GM23338 (cell line): ENCODE results near the gene TRPM3. TPM values are rescaled to one million over a fixed set of nuclear protein-coding genes. Genes with fewer than 3 reads are reported as not detected.

Experiments used
- ATAC-seq: fragments of 200-7000 bp; cut with Tn5 transposase; 3 replicates; pipeline ENCODE4 v1.9.1; 2020
- DNase-seq: peaks from one replicate; pipeline ENCODE4 v3.0.0-alpha.2; 2015; ENCODE audit warnings: low spot score
- H2AFZ ChIP-seq: fragments of 200-600 bp; sonication (generic); 2 replicates; pipeline ENCODE4 v1.8.0; 2016; ENCODE audit warnings: antibody characterized with exemption, mild to moderate bottlenecking, moderate library complexity
- H3F3A ChIP-seq: fragments of 200-600 bp; sonication (generic); replicated peaks from 2 replicates; pipeline ENCODE4 v1.8.0; 2017; ENCODE audit warnings: antibody characterized with exemption, mixed run types, low read depth
- H3K27ac ChIP-seq: fragments of 200-600 bp; sonication (generic); 2 replicates; pipeline ENCODE4 v1.6.1; 2016; ENCODE audit warnings: low read depth
- H3K27me3 ChIP-seq: fragments of 200-600 bp; sonication (generic); 2 replicates; pipeline ENCODE4 v1.8.0; 2016; ENCODE audit warnings: mild to moderate bottlenecking, mixed run types, moderate library complexity; ENCODE audit not compliant: insufficient read depth
- H3K36me3 ChIP-seq: fragments of 200-600 bp; sonication (generic); 2 replicates; pipeline ENCODE4 v1.8.0; 2016; ENCODE audit warnings: mild to moderate bottlenecking; ENCODE audit not compliant: insufficient read depth
- H3K4me1 ChIP-seq: fragments of 200-600 bp; sonication (generic); 2 replicates; pipeline ENCODE4 v1.8.0; 2016; ENCODE audit warnings: mild to moderate bottlenecking, moderate library complexity; ENCODE audit not compliant: insufficient read depth
- H3K4me2 ChIP-seq: fragments of 200-600 bp; sonication (generic); 2 replicates; pipeline ENCODE4 v1.7.1; 2017; ENCODE audit warnings: mixed run types
- H3K4me3 ChIP-seq: fragments of 200-600 bp; sonication (generic); 2 replicates; pipeline ENCODE4 v1.6.1; 2016; ENCODE audit warnings: mixed run types
- H3K79me2 ChIP-seq: fragments of 200-600 bp; sonication (generic); replicated peaks from 2 replicates; pipeline ENCODE4 v1.8.0; 2017; ENCODE audit warnings: mild to moderate bottlenecking; ENCODE audit not compliant: insufficient read depth
- H3K9me2 ChIP-seq: fragments of 200-600 bp; sonication (generic); 2 replicates; pipeline ENCODE4 v1.8.0; 2017; ENCODE audit not compliant: insufficient read depth
- H4K20me1 ChIP-seq: fragments of 200-600 bp; sonication (generic); replicated peaks from 2 replicates; pipeline ENCODE4 v1.8.0; 2017; ENCODE audit warnings: mild to moderate bottlenecking; ENCODE audit not compliant: insufficient read depth
- H3K27ac Mint-ChIP-seq: 2 replicates; pipeline ENCODE4 v1.8.0; 2020; ENCODE audit warnings: inconsistent platforms, mild to moderate bottlenecking, moderate library complexity, mixed read lengths
- H3K27me3 Mint-ChIP-seq: 3 replicates; pipeline ENCODE4 v1.8.0; 2022; ENCODE audit warnings: low read depth, mild to moderate bottlenecking, moderate library complexity, mixed read lengths, inconsistent platforms; ENCODE audit not compliant: insufficient read depth, poor library complexity
- H3K36me3 Mint-ChIP-seq: 3 replicates; pipeline ENCODE4 v1.8.0; 2021; ENCODE audit warnings: low read depth, mild to moderate bottlenecking, inconsistent platforms, moderate library complexity, mixed read lengths
- H3K4me1 Mint-ChIP-seq: 3 replicates; pipeline ENCODE4 v1.8.0; 2020; ENCODE audit warnings: mild to moderate bottlenecking, inconsistent platforms, mixed read lengths
- H3K4me3 Mint-ChIP-seq: 3 replicates; pipeline ENCODE4 v1.8.0; 2021; ENCODE audit warnings: moderate library complexity, mild to moderate bottlenecking, inconsistent platforms, mixed read lengths
- H3K9me3 Mint-ChIP-seq: 3 replicates; pipeline ENCODE4 v1.8.0; 2020; ENCODE audit warnings: moderate library complexity, mild to moderate bottlenecking, inconsistent platforms, mixed read lengths
- JUNB ChIP-seq: IDR thresholded peaks from one replicate; pipeline ENCODE4 v1.6.1; 2016; ENCODE audit warnings: antibody characterized with exemption; ENCODE audit not compliant: unreplicated experiment
- polyA plus RNA-seq: library from polyadenylated mRNA; unstranded; fragments of >200 nt; fragmentation: Nextera tagmentation; extraction: Ambion mirVana; gene quantifications from 2 replicates; pipeline ENCODE4 v1.2.1, GENCODE V29; 2016
- total RNA-seq: library from RNA; depleted of rRNA; stranded (reverse); fragments of >200 nt; shearing (Covaris generic); gene quantifications from 2 replicates; pipeline ENCODE4 v1.2.3, GENCODE V29; 2014
- TF ChIP-seq, protein P1 (sequence below): fragments of 250-450 bp; sonication (Bioruptor Pico); IDR thresholded peaks from 2 replicates; pipeline ENCODE4 v1.5.0; 2020; ENCODE audit warnings: mild to moderate bottlenecking, moderate library complexity
- TF ChIP-seq, protein P2 (sequence below): IDR thresholded peaks from 2 replicates; pipeline ENCODE4 v1.6.1; 2016; ENCODE audit warnings: antibody characterized with exemption
- TF ChIP-seq, protein P3 (sequence below): IDR thresholded peaks from one replicate; pipeline ENCODE4 v1.6.1; 2018; ENCODE audit warnings: antibody characterized with exemption; ENCODE audit not compliant: unreplicated experiment

TRPM3 gene
- total and polyA plus RNA-seq, 2 experiments from 2014 or later: 2.8 to 8.2 TPM

DNA sequence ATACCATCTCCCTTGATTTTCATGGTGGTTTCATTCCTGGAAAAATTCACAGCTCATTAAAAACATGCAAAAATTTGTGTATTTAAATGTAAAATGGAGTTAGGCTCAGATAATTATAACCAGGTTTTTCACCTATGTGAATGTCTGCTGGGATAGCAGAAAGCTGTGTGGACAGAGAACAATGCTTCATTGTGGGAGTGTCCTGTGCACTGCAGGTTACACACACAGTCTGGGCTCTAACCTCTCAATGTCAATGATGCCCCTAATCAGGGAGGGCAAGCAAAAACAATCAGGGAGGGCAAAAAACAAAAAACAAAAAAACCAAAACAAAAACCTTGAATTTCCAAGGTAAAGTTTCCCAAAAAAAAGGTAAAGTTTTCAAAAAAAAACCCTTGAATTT lies 548.1 kb downstream of the TRPM3 start (continued):
- TF ChIP-seq, protein P1, sequence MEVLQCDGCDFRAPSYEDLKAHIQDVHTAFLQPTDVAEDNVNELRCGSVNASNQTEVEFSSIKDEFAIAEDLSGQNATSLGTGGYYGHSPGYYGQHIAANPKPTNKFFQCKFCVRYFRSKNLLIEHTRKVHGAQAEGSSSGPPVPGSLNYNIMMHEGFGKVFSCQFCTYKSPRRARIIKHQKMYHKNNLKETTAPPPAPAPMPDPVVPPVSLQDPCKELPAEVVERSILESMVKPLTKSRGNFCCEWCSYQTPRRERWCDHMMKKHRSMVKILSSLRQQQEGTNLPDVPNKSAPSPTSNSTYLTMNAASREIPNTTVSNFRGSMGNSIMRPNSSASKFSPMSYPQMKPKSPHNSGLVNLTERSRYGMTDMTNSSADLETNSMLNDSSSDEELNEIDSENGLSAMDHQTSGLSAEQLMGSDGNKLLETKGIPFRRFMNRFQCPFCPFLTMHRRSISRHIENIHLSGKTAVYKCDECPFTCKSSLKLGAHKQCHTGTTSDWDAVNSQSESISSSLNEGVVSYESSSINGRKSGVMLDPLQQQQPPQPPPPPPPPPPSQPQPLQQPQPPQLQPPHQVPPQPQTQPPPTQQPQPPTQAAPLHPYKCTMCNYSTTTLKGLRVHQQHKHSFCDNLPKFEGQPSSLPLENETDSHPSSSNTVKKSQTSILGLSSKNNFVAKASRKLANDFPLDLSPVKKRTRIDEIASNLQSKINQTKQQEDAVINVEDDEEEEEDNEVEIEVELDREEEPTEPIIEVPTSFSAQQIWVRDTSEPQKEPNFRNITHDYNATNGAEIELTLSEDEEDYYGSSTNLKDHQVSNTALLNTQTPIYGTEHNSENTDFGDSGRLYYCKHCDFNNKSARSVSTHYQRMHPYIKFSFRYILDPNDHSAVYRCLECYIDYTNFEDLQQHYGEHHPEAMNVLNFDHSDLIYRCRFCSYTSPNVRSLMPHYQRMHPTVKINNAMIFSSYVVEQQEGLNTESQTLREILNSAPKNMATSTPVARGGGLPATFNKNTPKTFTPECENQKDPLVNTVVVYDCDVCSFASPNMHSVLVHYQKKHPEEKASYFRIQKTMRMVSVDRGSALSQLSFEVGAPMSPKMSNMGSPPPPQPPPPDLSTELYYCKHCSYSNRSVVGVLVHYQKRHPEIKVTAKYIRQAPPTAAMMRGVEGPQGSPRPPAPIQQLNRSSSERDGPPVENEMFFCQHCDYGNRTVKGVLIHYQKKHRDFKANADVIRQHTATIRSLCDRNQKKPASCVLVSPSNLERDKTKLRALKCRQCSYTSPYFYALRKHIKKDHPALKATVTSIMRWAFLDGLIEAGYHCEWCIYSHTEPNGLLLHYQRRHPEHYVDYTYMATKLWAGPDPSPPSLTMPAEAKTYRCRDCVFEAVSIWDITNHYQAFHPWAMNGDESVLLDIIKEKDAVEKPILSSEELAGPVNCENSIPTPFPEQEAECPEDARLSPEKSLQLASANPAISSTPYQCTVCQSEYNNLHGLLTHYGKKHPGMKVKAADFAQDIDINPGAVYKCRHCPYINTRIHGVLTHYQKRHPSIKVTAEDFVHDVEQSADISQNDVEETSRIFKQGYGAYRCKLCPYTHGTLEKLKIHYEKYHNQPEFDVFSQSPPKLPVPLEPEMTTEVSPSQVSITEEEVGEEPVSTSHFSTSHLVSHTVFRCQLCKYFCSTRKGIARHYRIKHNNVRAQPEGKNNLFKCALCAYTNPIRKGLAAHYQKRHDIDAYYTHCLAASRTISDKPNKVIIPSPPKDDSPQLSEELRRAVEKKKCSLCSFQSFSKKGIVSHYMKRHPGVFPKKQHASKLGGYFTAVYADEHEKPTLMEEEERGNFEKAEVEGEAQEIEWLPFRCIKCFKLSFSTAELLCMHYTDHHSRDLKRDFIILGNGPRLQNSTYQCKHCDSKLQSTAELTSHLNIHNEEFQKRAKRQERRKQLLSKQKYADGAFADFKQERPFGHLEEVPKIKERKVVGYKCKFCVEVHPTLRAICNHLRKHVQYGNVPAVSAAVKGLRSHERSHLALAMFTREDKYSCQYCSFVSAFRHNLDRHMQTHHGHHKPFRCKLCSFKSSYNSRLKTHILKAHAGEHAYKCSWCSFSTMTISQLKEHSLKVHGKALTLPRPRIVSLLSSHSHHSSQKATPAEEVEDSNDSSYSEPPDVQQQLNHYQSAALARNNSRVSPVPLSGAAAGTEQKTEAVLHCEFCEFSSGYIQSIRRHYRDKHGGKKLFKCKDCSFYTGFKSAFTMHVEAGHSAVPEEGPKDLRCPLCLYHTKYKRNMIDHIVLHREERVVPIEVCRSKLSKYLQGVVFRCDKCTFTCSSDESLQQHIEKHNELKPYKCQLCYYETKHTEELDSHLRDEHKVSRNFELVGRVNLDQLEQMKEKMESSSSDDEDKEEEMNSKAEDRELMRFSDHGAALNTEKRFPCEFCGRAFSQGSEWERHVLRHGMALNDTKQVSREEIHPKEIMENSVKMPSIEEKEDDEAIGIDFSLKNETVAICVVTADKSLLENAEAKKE (CRISPR knock-in tag): no peak
- TF ChIP-seq JUNB: no peak
- TF ChIP-seq, protein P2, sequence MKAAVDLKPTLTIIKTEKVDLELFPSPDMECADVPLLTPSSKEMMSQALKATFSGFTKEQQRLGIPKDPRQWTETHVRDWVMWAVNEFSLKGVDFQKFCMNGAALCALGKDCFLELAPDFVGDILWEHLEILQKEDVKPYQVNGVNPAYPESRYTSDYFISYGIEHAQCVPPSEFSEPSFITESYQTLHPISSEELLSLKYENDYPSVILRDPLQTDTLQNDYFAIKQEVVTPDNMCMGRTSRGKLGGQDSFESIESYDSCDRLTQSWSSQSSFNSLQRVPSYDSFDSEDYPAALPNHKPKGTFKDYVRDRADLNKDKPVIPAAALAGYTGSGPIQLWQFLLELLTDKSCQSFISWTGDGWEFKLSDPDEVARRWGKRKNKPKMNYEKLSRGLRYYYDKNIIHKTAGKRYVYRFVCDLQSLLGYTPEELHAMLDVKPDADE: no peak
- TF ChIP-seq, protein P3, sequence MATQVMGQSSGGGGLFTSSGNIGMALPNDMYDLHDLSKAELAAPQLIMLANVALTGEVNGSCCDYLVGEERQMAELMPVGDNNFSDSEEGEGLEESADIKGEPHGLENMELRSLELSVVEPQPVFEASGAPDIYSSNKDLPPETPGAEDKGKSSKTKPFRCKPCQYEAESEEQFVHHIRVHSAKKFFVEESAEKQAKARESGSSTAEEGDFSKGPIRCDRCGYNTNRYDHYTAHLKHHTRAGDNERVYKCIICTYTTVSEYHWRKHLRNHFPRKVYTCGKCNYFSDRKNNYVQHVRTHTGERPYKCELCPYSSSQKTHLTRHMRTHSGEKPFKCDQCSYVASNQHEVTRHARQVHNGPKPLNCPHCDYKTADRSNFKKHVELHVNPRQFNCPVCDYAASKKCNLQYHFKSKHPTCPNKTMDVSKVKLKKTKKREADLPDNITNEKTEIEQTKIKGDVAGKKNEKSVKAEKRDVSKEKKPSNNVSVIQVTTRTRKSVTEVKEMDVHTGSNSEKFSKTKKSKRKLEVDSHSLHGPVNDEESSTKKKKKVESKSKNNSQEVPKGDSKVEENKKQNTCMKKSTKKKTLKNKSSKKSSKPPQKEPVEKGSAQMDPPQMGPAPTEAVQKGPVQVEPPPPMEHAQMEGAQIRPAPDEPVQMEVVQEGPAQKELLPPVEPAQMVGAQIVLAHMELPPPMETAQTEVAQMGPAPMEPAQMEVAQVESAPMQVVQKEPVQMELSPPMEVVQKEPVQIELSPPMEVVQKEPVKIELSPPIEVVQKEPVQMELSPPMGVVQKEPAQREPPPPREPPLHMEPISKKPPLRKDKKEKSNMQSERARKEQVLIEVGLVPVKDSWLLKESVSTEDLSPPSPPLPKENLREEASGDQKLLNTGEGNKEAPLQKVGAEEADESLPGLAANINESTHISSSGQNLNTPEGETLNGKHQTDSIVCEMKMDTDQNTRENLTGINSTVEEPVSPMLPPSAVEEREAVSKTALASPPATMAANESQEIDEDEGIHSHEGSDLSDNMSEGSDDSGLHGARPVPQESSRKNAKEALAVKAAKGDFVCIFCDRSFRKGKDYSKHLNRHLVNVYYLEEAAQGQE: no peak

DNA sequence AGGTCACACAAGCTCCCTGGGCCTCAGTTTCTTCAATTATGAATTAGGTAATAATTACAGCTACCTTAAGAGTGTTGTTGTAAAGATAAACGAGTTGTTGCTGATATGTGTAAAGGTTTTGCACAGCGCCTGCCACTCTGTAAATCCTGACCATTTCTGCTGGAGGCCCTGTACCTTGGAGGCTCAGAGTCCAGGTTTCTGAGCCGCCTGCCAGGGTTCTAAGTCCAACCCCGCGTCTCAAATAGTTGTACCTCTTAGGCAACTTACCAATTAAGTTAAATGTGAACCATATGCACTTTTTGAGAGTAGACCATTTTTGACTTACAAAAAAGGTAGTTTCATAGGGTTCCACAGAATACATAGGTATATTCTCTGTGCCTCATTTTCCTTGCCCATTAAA lies 550.2 kb downstream of the TRPM3 start:
- ATAC-seq: no peak
- H3K4me3 Mint-ChIP-seq: no peak overlapping the region
- no peak overlapping the region for H3K4me3 ChIP-seq
- TF ChIP-seq, protein P2: no peak

More for the DNA sequence above, 550.2 kb downstream of the TRPM3 start:
- H3K4me2 ChIP-seq: no peak overlapping the region
- H3K4me1 ChIP-seq: 0 out of 2 replicates have a peak, but pooled peaks cover 4% of the 10 kb centered on the region
- H3F3A ChIP-seq: no peaks in the 10 kb centered on the region
- Mint-ChIP-seq H3K9me3 (no peaks in the 10 kb centered on the region), H3K36me3 (no peaks in the 10 kb centered on the region), H3K4me1 (peaks cover 20% of the 10 kb centered on the region), H3K27ac (no peak overlapping the region), H3K27me3 (peaks cover 5% of the 10 kb centered on the region)
- DNase-seq: no peak
- H4K20me1 ChIP-seq: no peaks in the 10 kb centered on the region
- H3K36me3 ChIP-seq: no peaks in the 10 kb centered on the region
- H3K79me2 ChIP-seq: no peaks in the 10 kb centered on the region
- no peaks in the 10 kb centered on the region for H3K27me3 ChIP-seq
- H3K9me2 ChIP-seq: no peaks in the 10 kb centered on the region; the same call in 1 of the 2 replicates
- no peak overlapping the region for H2AFZ ChIP-seq
- H3K27ac ChIP-seq: no peak overlapping the region
